ENCODE data around the gene THEMIS. TPM values are rescaled to one million over a fixed set of nuclear protein-coding genes. Genes with fewer than 3 reads are reported as not detected.

Gene THEMIS
- total RNA-seq, 1 donor from 2014 or later = 5.6 TPM

GRCh38 chr6:127816643-127817042, 84.2 kb downstream of the THEMIS start:
- intact Hi-C loops (cut with DNase I) = no loop called here

DNA sequence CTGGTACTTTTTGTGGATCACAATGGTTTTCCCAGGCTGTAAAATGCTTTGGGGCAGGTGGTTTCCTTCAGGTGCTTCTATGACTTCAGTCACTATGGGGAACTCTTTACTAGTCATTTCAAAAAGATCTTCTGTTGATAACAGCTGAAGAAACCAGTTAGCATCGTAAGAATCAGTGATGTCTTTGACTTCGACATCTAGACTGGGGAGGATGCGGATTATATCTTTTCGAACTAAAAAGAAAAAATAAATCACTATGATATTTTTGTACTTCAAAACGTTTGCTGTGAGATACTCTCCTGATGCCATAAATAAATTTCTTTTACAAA, 87.2 kb downstream of the THEMIS start:
- Histone ChIP-seq H3K9me3 (no peaks in the 10 kb centered on the region), H3K4me3 (no peak overlapping the region), H3K36me3 (no peaks in the 10 kb centered on the region), H3K4me1 (no peaks in the 10 kb centered on the region), H3K27me3 (no peaks in the 10 kb centered on the region), H3K27ac (no peak overlapping the region)
- intact Hi-C loops (cut with DNase I) = no loop called here
- no peak for DNase-seq (ENCODE audit: extremely low spot score in 2 of 2)
- no peak for TF ChIP-seq POLR2A (IDR thresholded peaks at IDR 0.05)
- TF ChIP-seq, protein P1, sequence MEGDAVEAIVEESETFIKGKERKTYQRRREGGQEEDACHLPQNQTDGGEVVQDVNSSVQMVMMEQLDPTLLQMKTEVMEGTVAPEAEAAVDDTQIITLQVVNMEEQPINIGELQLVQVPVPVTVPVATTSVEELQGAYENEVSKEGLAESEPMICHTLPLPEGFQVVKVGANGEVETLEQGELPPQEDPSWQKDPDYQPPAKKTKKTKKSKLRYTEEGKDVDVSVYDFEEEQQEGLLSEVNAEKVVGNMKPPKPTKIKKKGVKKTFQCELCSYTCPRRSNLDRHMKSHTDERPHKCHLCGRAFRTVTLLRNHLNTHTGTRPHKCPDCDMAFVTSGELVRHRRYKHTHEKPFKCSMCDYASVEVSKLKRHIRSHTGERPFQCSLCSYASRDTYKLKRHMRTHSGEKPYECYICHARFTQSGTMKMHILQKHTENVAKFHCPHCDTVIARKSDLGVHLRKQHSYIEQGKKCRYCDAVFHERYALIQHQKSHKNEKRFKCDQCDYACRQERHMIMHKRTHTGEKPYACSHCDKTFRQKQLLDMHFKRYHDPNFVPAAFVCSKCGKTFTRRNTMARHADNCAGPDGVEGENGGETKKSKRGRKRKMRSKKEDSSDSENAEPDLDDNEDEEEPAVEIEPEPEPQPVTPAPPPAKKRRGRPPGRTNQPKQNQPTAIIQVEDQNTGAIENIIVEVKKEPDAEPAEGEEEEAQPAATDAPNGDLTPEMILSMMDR (IDR thresholded peaks at IDR 0.05) = no peak
- no peak for TF ChIP-seq POLR2AphosphoS5 (IDR thresholded peaks at IDR 0.05; ENCODE audit: insufficient read depth in 1 of 2, low read depth in 1 of 2)

More at GRCh38 chr6:127816643-127817042, 84.2 kb downstream of the THEMIS start:
- Histone ChIP-seq H3K9me3 (no peaks in the 10 kb centered on the region), H3K36me3 (no peaks in the 10 kb centered on the region), H3K27me3 (no peaks in the 10 kb centered on the region), H3K27ac (no peak overlapping the region), H3K4me3 (no peak overlapping the region), H3K4me1 (no peaks in the 10 kb centered on the region)
- no peak for TF ChIP-seq POLR2A (IDR thresholded peaks at IDR 0.05)
- TF ChIP-seq POLR2AphosphoS5 (IDR thresholded peaks at IDR 0.05; ENCODE audit: insufficient read depth in 1 of 2, low read depth in 1 of 2) = no peak
- TF ChIP-seq, protein P1 (IDR thresholded peaks at IDR 0.05) = no peak
- no peak for DNase-seq (ENCODE audit: extremely low spot score in 2 of 2)

DNA sequence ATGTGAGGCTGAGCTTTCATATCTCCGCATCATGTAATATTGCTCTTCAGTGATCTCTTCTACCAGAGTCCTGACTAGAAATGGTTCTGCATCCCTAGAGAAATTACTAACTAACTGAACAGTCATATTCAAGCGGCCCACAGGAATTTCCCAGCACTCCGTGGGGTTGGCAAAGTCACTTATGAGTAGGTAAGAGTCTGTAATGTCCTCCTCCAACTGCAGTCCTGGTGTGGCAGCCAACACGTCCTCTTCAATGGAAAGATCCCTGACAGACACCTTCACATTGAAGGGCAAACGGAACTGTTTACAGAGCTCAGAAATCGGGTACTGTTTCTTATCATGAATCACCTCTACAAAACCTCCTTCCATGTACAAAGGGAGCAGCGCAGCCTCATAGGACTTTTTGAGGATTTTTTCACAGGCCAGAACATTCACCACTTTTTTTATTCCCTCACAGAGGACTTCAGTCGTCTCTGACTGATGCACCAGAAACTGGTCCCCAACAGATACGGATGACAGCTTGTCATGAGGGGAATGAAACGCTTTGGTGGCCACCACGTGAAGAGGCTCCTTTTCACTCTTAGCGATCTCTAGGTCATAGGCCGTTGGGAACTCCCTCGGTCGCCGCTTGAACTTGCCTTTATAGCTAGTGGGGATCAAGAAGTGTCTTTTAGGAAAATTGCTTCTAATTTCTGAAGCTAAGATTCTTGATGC, 87.7 kb downstream of the THEMIS start:
- no peak overlapping the region for H3K27ac ChIP-seq
- TF ChIP-seq POLR2AphosphoS5 (IDR thresholded peaks at IDR 0.05; ENCODE audit: insufficient read depth in 1 of 2, low read depth in 1 of 2) = no peak
- TF ChIP-seq POLR2A (IDR thresholded peaks at IDR 0.05) = no peak
- TF ChIP-seq, protein P1 (IDR thresholded peaks at IDR 0.05) = no peak
- intact Hi-C loops (cut with DNase I) = no loop called here

DNA sequence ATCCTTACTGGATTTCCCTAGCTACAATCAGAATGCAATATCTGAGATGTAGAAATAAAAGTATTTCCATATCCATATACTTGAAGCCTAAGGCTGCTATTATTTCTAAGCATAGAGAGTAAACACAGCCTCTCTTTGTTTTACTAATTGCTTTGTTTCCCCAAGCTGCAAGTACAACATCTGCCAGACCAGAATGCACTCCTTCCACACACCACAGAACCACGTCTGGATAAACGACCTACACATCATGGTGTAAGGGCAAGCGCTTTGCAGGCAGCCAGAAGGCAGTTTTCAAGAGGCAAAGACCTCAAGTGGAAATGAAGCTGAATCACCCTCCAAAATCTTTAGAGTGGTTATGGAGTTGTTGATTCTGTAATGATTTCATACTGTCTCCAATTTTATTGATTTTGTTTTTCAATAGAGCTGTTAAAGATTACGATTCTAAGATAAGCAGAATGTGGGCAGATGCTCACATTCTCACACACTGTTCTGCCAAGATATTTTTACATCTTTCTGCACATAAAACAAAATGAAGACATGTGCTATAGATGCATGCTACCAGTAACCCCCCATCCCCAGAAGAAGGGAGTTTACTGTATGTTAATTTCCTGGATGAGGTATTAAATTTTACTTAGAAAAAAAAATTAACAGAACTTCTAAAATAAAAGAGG, 88.8 kb downstream of the THEMIS start:
- Histone ChIP-seq H3K27ac (no peak overlapping the region), H3K36me3 (no peaks in the 10 kb centered on the region), H3K4me1 (no peaks in the 10 kb centered on the region), H3K27me3 (no peaks in the 10 kb centered on the region), H3K9me3 (no peaks in the 10 kb centered on the region), H3K4me3 (no peak overlapping the region)
- no peak for DNase-seq (ENCODE audit: extremely low spot score in 2 of 2)
- TF ChIP-seq, protein P1 (IDR thresholded peaks at IDR 0.05) = no peak
- TF ChIP-seq POLR2A (IDR thresholded peaks at IDR 0.05) (no peak), POLR2AphosphoS5 (IDR thresholded peaks at IDR 0.05; ENCODE audit: insufficient read depth in 1 of 2, low read depth in 1 of 2) (no peak)
- intact Hi-C loops (cut with DNase I) = no loop called here

More for the DNA sequence above, 87.7 kb downstream of the THEMIS start:
- Histone ChIP-seq H3K36me3 (no peaks in the 10 kb centered on the region), H3K4me1 (no peaks in the 10 kb centered on the region), H3K27me3 (no peaks in the 10 kb centered on the region), H3K9me3 (no peaks in the 10 kb centered on the region), H3K4me3 (no peak overlapping the region)
- DNase-seq (ENCODE audit: extremely low spot score in 2 of 2) = no peak
